ENCODE data around the gene SHISAL2A. TPM values are rescaled to one million over a fixed set of nuclear protein-coding genes. Genes with fewer than 3 reads are reported as not detected.

The SHISAL2A gene
- total RNA-seq, 1 donor from 2014 or later: not detected

DNA sequence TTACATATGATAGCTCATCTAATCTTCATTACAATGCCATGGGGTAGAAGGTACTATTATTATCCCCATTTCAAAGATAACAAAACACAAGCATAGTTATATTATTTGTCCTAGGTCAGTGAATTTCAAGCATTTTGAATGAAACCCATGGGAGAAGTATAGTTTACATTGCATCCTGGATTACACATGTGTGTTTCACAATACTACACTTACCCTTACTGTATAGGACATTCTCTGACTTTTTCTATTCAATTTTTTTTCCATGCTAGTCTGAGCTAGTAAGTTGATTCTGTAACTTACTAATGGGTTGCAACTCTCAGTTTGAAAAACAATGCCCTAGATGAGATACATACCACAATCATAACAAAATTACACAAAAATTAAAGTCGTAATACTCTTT lies 39.5 kb upstream of the SHISAL2A start:
- peaks cover 6% of the 10 kb centered on the region for H3K27me3 ChIP-seq (ENCODE audit: insufficient read depth, low read length)
- no peak overlapping the region for H3K27ac ChIP-seq (ENCODE audit: low read depth, low read length)
- TF ChIP-seq EZH2 (IDR thresholded peaks at IDR 0.05; ENCODE audit: insufficient read depth, low read length): no peak
- TF ChIP-seq, protein P1, sequence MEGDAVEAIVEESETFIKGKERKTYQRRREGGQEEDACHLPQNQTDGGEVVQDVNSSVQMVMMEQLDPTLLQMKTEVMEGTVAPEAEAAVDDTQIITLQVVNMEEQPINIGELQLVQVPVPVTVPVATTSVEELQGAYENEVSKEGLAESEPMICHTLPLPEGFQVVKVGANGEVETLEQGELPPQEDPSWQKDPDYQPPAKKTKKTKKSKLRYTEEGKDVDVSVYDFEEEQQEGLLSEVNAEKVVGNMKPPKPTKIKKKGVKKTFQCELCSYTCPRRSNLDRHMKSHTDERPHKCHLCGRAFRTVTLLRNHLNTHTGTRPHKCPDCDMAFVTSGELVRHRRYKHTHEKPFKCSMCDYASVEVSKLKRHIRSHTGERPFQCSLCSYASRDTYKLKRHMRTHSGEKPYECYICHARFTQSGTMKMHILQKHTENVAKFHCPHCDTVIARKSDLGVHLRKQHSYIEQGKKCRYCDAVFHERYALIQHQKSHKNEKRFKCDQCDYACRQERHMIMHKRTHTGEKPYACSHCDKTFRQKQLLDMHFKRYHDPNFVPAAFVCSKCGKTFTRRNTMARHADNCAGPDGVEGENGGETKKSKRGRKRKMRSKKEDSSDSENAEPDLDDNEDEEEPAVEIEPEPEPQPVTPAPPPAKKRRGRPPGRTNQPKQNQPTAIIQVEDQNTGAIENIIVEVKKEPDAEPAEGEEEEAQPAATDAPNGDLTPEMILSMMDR (IDR thresholded peaks at IDR 0.05; ENCODE audit: insufficient read depth, low read depth, low read length): no peak
- Mint-ChIP-seq H3K9me3 (ENCODE audit: unreplicated experiment) (no peaks in the 10 kb centered on the region), H3K27ac (ENCODE audit: unreplicated experiment) (no peak overlapping the region), H3K4me3 (ENCODE audit: unreplicated experiment) (no peak overlapping the region), H3K4me1 (ENCODE audit: low read depth, unreplicated experiment) (no peaks in the 10 kb centered on the region), H3K27me3 (ENCODE audit: low read depth, unreplicated experiment) (peaks cover 6% of the 10 kb centered on the region), H3K36me3 (ENCODE audit: low read depth, unreplicated experiment) (no peaks in the 10 kb centered on the region)
- no peaks in the 10 kb centered on the region for H3K79me2 ChIP-seq (ENCODE audit: insufficient read depth, low read length)
- no peak for FAIRE-seq
- no peaks in the 10 kb centered on the region for H3K36me3 ChIP-seq (ENCODE audit: insufficient read depth, low read length)
- H3K9me3 ChIP-seq (ENCODE audit: insufficient read depth, low read depth, low read length): no peaks in the 10 kb centered on the region
- DNase-seq (ENCODE audit: low read depth): no peak
- no peak overlapping the region for H2AFZ ChIP-seq (ENCODE audit: low read depth, low read length)
- H4K20me1 ChIP-seq (ENCODE audit: insufficient read depth, low read length): no peaks in the 10 kb centered on the region
- H3K4me1 ChIP-seq (ENCODE audit: insufficient read depth, low read length): no peaks in the 10 kb centered on the region
- no peak overlapping the region for H3K4me3 ChIP-seq (ENCODE audit: insufficient read depth, low read depth, low read length)
- no peak overlapping the region for H3K4me2 ChIP-seq (ENCODE audit: low read length)
- H3K9ac ChIP-seq (ENCODE audit: low read length): no peak overlapping the region

DNA sequence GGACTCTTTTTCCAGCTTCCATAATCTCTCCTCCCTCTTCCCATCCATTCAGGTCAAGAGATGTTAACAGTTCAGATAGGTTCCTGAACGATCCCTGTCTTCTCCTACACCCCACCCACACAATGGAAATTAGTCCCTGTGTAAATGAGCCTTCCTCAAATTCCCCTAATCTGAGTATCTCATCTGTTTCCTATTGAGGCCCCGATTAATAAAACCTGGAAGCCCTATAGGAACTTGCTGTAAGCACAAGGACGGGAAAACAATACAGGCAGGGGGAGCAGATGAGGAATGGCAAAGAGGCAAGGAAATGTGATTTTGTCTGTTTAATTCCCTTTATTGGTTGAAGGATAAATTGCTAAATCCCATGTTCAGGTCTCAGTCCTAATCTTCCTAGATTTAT lies 37.9 kb upstream of the SHISAL2A start:
- Histone ChIP-seq H2AFZ (ENCODE audit: low read depth, low read length) (no peak overlapping the region), H3K9ac (ENCODE audit: low read length) (no peak overlapping the region), H3K27ac (ENCODE audit: low read depth, low read length) (no peak overlapping the region), H3K4me3 (ENCODE audit: insufficient read depth, low read depth, low read length) (no peak overlapping the region), H3K27me3 (ENCODE audit: insufficient read depth, low read length) (peaks cover 4% of the 10 kb centered on the region), H3K36me3 (ENCODE audit: insufficient read depth, low read length) (no peaks in the 10 kb centered on the region), H3K9me3 (ENCODE audit: insufficient read depth, low read depth, low read length) (no peaks in the 10 kb centered on the region), H3K4me2 (ENCODE audit: low read length) (no peak overlapping the region), H4K20me1 (ENCODE audit: insufficient read depth, low read length) (no peaks in the 10 kb centered on the region), H3K4me1 (ENCODE audit: insufficient read depth, low read length) (no peaks in the 10 kb centered on the region), H3K79me2 (ENCODE audit: insufficient read depth, low read length) (no peaks in the 10 kb centered on the region)
- Mint-ChIP-seq H3K36me3 (ENCODE audit: low read depth, unreplicated experiment) (no peaks in the 10 kb centered on the region), H3K4me1 (ENCODE audit: low read depth, unreplicated experiment) (no peaks in the 10 kb centered on the region), H3K27me3 (ENCODE audit: low read depth, unreplicated experiment) (peaks cover 13% of the 10 kb centered on the region), H3K4me3 (ENCODE audit: unreplicated experiment) (no peak overlapping the region), H3K27ac (ENCODE audit: unreplicated experiment) (no peak overlapping the region), H3K9me3 (ENCODE audit: unreplicated experiment) (no peaks in the 10 kb centered on the region)
- TF ChIP-seq EZH2 (IDR thresholded peaks at IDR 0.05; ENCODE audit: insufficient read depth, low read length): no peak
- TF ChIP-seq, protein P1 (IDR thresholded peaks at IDR 0.05; ENCODE audit: insufficient read depth, low read depth, low read length): no peak
- FAIRE-seq: no peak
- DNase-seq (ENCODE audit: low read depth): no peak

DNA sequence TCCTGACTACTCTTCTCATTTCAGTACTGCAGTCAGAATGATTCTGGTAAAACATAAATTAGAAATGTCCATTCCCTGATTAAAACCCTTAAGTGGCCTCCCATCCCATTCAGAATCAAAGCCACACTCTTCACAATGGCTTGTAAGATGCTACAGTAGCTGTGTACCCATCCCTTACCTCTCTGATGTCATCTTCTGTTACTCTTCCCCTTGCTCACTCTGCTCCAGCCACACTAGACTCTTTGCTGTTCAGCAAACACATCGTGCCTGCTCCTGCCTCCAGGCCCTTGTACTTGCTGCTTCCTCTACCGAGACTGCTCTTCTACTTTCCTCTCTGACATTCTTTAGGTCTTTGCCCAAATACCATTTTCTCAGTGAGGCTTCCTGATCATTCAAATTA lies 35.1 kb upstream of the SHISAL2A start:
- DNase-seq (ENCODE audit: low read depth) (no peak), FAIRE-seq (no peak)
- Mint-ChIP-seq H3K4me1 (ENCODE audit: low read depth, unreplicated experiment) (no peaks in the 10 kb centered on the region), H3K27me3 (ENCODE audit: low read depth, unreplicated experiment) (peaks cover 28% of the 10 kb centered on the region), H3K9me3 (ENCODE audit: unreplicated experiment) (peaks cover 2% of the 10 kb centered on the region), H3K4me3 (ENCODE audit: unreplicated experiment) (no peak overlapping the region), H3K27ac (ENCODE audit: unreplicated experiment) (no peak overlapping the region), H3K36me3 (ENCODE audit: low read depth, unreplicated experiment) (no peaks in the 10 kb centered on the region)
- Histone ChIP-seq H3K9me3 (ENCODE audit: insufficient read depth, low read depth, low read length) (no peaks in the 10 kb centered on the region), H3K9ac (ENCODE audit: low read length) (no peak overlapping the region), H3K4me2 (ENCODE audit: low read length) (no peak overlapping the region), H3K79me2 (ENCODE audit: insufficient read depth, low read length) (peaks cover 3% of the 10 kb centered on the region), H3K27ac (ENCODE audit: low read depth, low read length) (no peak overlapping the region), H4K20me1 (ENCODE audit: insufficient read depth, low read length) (no peaks in the 10 kb centered on the region), H2AFZ (ENCODE audit: low read depth, low read length) (no peak overlapping the region), H3K36me3 (ENCODE audit: insufficient read depth, low read length) (no peaks in the 10 kb centered on the region), H3K4me1 (ENCODE audit: insufficient read depth, low read length) (peaks cover 7% of the 10 kb centered on the region), H3K27me3 (ENCODE audit: insufficient read depth, low read length) (peaks cover 4% of the 10 kb centered on the region), H3K4me3 (ENCODE audit: insufficient read depth, low read depth, low read length) (no peak overlapping the region)
- no peak for TF ChIP-seq EZH2 (IDR thresholded peaks at IDR 0.05; ENCODE audit: insufficient read depth, low read length)
- TF ChIP-seq, protein P1 (IDR thresholded peaks at IDR 0.05; ENCODE audit: insufficient read depth, low read depth, low read length): no peak

Measured in astrocyte (in vitro differentiated cells and primary cell).